Measurements from ENCODE around the gene RNMT.
"Not testable (repeated sequence)": the region's sequence is repeated elsewhere in the genome, so short reads cannot be mapped to it uniquely, and the experiment has no call there.

- TF ChIP-seq POLR2A, CTCF, POLR2AphosphoS5 (IDR thresholded peaks at IDR 0.05): not testable (repeated sequence)
These were observed 31.1 kb upstream of the RNMT start for GRCh38 chr18:13695337-13695736.
